Activated CD8-positive, alpha-beta T cell treated with anti-CD3 and anti-CD28 coated beads for 36 hours (primary cell): ENCODE measurements around the gene RLBP1. TPM values are rescaled to one million over a fixed set of nuclear protein-coding genes. Genes with fewer than 3 reads are reported as not detected.

Source experiments
- ATAC-seq: fragments of 200-7000 bp; cut with Tn5 transposase; one replicate; pipeline ENCODE4 v1.10.0; 2021; ENCODE audit warnings: mild to moderate bottlenecking, moderate library complexity
- CTCF ChIA-PET: fragments of 350-600 bp; sonication (Branson Sonifier 250); formaldehyde crosslinking; loops from one replicate; lab custom pipeline; 2021; ENCODE audit warnings: antibody characterized with exemption; lab: Charles Lee
- POLR2A ChIA-PET: fragments of 350-600 bp; sonication (Branson Sonifier 250); formaldehyde crosslinking; loops from one replicate; lab custom pipeline; 2021; ENCODE audit warnings: antibody characterized with exemption; lab: Charles Lee
- DNase-seq: peaks from one replicate; pipeline ENCODE4 v3.0.0-alpha.2; 2020
- H3K27ac Mint-ChIP-seq: one replicate; pipeline ENCODE4 v1.8.0; 2021; ENCODE audit warnings: mild to moderate bottlenecking, mixed read lengths
- H3K27me3 Mint-ChIP-seq: one replicate; pipeline ENCODE4 v1.8.0; 2021; ENCODE audit warnings: mixed read lengths
- H3K36me3 Mint-ChIP-seq: one replicate; pipeline ENCODE4 v1.8.0; 2021; ENCODE audit warnings: low read depth, mixed read lengths
- H3K4me1 Mint-ChIP-seq: one replicate; pipeline ENCODE4 v1.8.0; 2021; ENCODE audit warnings: low read depth, mixed read lengths
- H3K4me3 Mint-ChIP-seq: one replicate; pipeline ENCODE4 v1.8.0; 2021; ENCODE audit warnings: mild to moderate bottlenecking, moderate library complexity, mixed read lengths
- H3K9me3 Mint-ChIP-seq: one replicate; pipeline ENCODE4 v1.8.0; 2021; ENCODE audit warnings: mixed read lengths
- intact Hi-C: fragments of 100-400 bp; cut with micrococcal nuclease; formaldehyde crosslinking; loops from one replicate; pipeline ENCODE4 v1.10.0; 2022
- total RNA-seq, 2 experiments: library from RNA; stranded (reverse); gene quantifications; one replicate each; pipeline ENCODE4 v1.2.3, GENCODE V29; 2021
- TF ChIP-seq, protein P1 (sequence below): fragments of 200-600 bp; IDR thresholded peaks from one replicate; pipeline ENCODE4 v1.8.0; 2022; ENCODE audit warnings: antibody characterized with exemption, mild to moderate bottlenecking

Gene RLBP1
- total RNA-seq, 2 experiments from 2014 or later: not detected

DNA sequence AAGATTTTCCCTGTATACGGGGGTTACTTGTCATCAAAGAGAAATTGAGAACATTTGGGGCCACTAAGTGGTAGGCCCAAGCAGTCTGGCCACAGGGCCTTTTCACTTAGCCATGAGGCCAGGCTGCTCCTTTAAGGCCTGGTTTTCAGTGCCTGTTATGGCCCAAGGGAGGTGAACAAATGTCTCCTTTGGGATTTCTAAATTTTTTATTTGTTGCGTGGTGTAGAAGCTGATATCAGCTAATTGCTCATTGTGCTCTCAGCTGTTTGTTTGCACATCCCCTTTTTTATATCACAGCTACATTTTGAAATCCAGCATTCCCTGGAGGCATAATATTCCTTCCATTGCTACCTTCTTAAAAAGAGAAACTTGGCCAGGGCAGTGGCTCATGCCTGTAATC is 48.5 kb downstream of the RLBP1 start:
- POLR2A ChIA-PET: interaction anchor here (0.5 kb wide), 1 partner anchor 112 kb away, joined by 3 read pairs; no protein-coding TSS in a partner anchor
- Mint-ChIP-seq H3K9me3 (no peaks in the 10 kb centered on the region), H3K4me3 (no peak overlapping the region), H3K4me1 (peaks cover 24% of the 10 kb centered on the region), H3K27me3 (no peaks in the 10 kb centered on the region), H3K36me3 (peaks cover 20% of the 10 kb centered on the region), H3K27ac (no peak overlapping the region)
- no peak for ATAC-seq
- DNase-seq: no peak
- TF ChIP-seq, protein P1, sequence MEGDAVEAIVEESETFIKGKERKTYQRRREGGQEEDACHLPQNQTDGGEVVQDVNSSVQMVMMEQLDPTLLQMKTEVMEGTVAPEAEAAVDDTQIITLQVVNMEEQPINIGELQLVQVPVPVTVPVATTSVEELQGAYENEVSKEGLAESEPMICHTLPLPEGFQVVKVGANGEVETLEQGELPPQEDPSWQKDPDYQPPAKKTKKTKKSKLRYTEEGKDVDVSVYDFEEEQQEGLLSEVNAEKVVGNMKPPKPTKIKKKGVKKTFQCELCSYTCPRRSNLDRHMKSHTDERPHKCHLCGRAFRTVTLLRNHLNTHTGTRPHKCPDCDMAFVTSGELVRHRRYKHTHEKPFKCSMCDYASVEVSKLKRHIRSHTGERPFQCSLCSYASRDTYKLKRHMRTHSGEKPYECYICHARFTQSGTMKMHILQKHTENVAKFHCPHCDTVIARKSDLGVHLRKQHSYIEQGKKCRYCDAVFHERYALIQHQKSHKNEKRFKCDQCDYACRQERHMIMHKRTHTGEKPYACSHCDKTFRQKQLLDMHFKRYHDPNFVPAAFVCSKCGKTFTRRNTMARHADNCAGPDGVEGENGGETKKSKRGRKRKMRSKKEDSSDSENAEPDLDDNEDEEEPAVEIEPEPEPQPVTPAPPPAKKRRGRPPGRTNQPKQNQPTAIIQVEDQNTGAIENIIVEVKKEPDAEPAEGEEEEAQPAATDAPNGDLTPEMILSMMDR: no peak
- CTCF ChIA-PET: interaction anchor here (1.1 to 12.5 kb wide), 6 partner anchors 24 to 114 kb away, joined by 3 to 262 read pairs (median 6); no protein-coding TSS in a partner anchor
- intact Hi-C loops: loop anchor here (10.0 kb wide), 2 partner anchors 88 to 268 kb away; partner anchors contain the start of gene ABHD2

DNA sequence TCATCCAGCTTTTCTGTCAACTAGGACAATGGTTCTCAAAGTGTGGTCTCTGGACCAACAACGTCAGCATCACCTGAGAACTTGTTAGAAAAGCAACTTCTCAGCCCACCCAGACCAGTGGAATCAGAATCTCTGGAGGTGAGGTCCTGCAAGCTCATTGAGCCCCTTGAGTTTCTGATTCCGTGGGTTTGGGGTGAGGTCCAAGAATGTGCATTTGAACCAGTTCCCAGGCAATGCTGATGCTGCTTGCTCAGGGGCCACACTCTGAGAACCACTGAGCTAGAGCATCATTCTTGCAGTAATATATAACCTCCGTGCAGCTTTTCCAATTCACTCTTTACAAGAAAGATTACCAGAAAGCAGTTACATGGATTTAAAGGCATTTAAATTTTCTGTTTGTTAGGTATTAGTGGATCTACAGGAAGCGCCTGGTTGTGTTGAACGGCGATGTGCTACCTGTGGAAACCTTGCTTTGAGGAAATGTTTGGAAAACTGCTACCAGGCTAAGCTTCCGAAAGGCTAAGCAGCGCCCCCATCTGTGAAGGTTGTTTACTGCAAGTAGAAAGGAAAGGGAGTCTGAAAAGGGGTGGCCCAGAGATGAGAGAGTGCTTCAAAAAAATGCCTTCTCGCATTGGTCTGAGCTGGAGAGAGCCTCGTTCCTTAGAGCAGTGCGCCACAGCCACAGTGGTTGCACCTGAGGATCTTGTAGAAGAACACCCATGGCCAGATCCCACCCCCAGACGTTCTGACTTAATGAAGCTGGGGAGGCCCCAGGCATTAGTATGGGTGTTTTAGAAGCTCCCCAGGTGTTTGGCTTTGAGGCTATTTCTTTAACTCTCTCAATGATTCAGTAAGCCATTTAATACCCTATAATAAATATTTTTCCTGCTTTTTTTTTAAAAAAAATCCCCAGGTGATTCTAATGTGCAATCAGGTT is 50.0 kb downstream of the RLBP1 start:
- TF ChIP-seq, protein P1: peak; percentile 80
- Mint-ChIP-seq H3K27me3 (no peaks in the 10 kb centered on the region), H3K4me3 (no peak overlapping the region), H3K9me3 (no peaks in the 10 kb centered on the region), H3K4me1 (peaks cover 29% of the 10 kb centered on the region), H3K36me3 (peaks cover 9% of the 10 kb centered on the region), H3K27ac (no peak overlapping the region)
- ATAC-seq: no peak
- DNase-seq: peak; percentile 49
- POLR2A ChIA-PET: no interaction called here
- CTCF ChIA-PET: interaction anchor here (0.7 to 12.5 kb wide), 41 partner anchors 9 to 267 kb away, joined by 3 to 262 read pairs (median 4); partner anchors contain the start of gene ABHD2
- intact Hi-C loops: loop anchor here (10.0 kb wide), 2 partner anchors 87 to 267 kb away; partner anchors contain the start of gene ABHD2

DNA sequence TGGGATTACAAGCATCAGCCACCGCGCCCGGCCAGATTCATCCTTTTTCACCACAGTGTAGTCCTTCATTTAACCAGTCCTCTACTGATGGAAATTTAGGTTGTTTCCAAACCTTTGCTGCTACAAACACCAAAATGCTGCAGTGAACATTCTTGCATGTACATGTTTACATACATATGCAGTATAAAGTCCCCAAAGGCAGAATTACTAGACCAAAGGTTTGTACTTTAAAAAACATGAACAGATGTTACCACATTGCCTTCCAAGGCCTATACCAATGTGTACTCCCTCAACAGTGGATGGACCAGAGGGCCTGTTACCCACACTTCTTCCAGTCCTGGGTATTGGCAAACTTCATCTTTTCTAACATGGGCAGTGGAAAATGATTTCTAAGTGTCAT is 51.0 kb downstream of the RLBP1 start:
- intact Hi-C loops: loop anchor here (10.0 kb wide), 2 partner anchors 86 to 266 kb away; partner anchors contain the start of gene ABHD2
- no peak for ATAC-seq
- no peaks in the 10 kb centered on the region for H3K9me3 Mint-ChIP-seq
- no peak for DNase-seq
- POLR2A ChIA-PET: no interaction called here
- no peaks in the 10 kb centered on the region for H3K27me3 Mint-ChIP-seq
- CTCF ChIA-PET: interaction anchor here (0.8 to 12.5 kb wide), 16 partner anchors 10 to 135 kb away, joined by 3 to 262 read pairs (median 7); no protein-coding TSS in a partner anchor
- TF ChIP-seq, protein P1: no peak
- no peak overlapping the region for H3K4me3 Mint-ChIP-seq
- peaks cover 8% of the 10 kb centered on the region for H3K36me3 Mint-ChIP-seq
- peaks cover 35% of the 10 kb centered on the region for H3K4me1 Mint-ChIP-seq
- no peak overlapping the region for H3K27ac Mint-ChIP-seq

DNA sequence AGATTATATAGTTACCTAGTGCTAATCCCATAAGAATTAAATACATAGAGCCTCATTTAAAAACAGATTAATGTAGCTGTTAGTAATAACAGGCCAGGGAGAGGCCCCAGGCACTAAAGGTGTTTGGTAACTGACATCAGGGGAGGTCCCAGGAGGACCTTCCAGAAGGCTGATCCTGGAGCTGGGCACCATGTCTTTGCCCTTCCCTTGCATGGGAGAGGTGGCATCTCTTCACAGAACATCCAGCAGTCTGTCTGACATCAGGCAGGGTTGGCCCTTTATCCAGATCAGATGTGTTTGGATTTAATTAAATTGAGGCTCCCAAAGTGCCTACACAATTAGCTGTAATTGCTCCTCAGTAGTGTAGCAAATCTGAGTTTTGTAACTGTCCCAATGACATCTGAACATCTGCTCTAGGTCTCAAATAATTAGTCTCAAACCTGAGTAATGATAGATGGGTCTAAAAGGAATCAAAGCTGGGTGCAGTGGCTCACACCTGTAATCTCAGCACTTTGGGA is 53.0 kb downstream of the RLBP1 start:
- Mint-ChIP-seq H3K27ac (peak overlapping the region; percentile 90), H3K36me3 (peaks cover 8% of the 10 kb centered on the region), H3K9me3 (no peaks in the 10 kb centered on the region), H3K4me1 (peaks cover 35% of the 10 kb centered on the region), H3K4me3 (no peak overlapping the region), H3K27me3 (no peaks in the 10 kb centered on the region)
- DNase-seq (no peak), ATAC-seq (no peak)
- POLR2A ChIA-PET: interaction anchor here (0.7 to 2.8 kb wide), 6 partner anchors 9 to 273 kb away, joined by 3 to 16 read pairs (median 5); partner anchors contain the start of genes ABHD2 and HAPLN3
- intact Hi-C loops: no loop called here
- CTCF ChIA-PET: interaction anchor here (1.0 to 5.8 kb wide), 13 partner anchors 11 to 263 kb away, joined by 3 to 72 read pairs (median 6); partner anchors contain the start of gene ABHD2
- TF ChIP-seq, protein P1: no peak
